Esophagus muscularis mucosa (tissue), 4 donors: ENCODE data around the gene SYVN1.

ENCODE experiments used
- CTCF ChIP-seq, 3 experiments: fragments of 200-600 bp in 2 of 3; fragments of 450-650 bp in 1 of 3; sonication (generic) in 2 of 3; IDR thresholded peaks; one replicate each; pipeline ENCODE4 v1.5.1; 2017 to 2019; ENCODE audit warnings: antibody characterized with exemption in 3 of 3, mild to moderate bottlenecking in 2 of 3, moderate library complexity in 1 of 3
- EP300 ChIP-seq: sonication (generic); formaldehyde crosslinking; IDR thresholded peaks from one replicate; pipeline ENCODE4 v1.6.1; 2017; ENCODE audit warnings: antibody characterized with exemption
- POLR2A ChIP-seq: fragments of 450-650 bp; IDR thresholded peaks from one replicate; pipeline ENCODE4 v1.6.1; 2017; ENCODE audit warnings: antibody characterized with exemption, moderate library complexity, mild to moderate bottlenecking, low read depth

DNA sequence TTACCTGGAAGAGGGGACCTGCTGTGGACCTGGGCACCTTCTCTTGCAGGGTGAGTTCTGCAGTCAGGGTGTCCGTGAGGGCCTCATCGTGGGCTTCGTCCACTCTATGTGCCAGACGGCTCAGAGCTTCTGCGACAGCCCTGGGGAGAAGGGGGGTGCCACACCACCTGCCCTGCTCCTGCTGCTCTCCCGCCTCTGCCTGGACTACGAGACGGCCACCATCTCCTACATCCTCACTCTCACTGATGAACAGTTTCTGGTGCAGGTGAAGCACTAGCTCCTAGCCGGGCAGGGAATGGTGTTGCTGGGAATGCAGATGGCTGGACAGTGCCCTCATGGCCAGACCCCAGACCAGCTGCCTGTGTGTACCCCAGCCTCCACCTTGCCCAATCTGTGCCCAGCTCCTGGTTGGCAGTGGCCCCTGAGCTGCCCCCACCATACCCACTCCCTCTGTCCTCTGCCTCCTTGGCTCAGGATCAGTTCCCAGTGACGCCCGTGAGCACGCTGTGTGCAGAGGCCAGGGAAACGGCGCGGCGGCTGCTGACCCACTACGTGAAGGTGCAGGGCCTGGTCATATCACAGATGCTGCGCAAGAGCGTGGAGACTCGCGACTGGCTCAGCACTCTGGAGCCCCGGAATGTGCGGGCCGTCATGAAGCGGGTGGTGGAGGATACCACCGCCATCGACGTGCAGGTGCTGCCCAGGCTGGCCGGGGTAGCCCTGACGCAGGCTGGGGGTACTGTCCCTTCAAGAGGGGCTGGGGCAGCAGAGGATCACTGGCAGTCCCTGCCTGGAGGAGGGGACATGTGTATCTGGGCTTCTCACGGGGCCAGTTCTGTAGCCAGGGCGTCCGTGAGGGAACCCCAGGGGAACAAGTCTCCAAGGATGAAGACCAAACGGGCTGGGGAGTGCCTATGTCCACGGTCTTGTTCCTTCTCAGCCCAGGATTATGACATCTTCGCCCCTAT is 24.8 kb downstream of the SYVN1 start:
- no peak for TF ChIP-seq CTCF (IDR thresholded peaks at IDR 0.05)
- TF ChIP-seq POLR2A: no peak
- TF ChIP-seq EP300: no peak
